ENCODE data around the gene ADAMTS14.

The ADAMTS14 gene

GRCh38 chr10:70733051-70733450 lies 60.7 kb downstream of the ADAMTS14 start:
- DNase-seq (ENCODE audit: low spot score) = no peak

DNA sequence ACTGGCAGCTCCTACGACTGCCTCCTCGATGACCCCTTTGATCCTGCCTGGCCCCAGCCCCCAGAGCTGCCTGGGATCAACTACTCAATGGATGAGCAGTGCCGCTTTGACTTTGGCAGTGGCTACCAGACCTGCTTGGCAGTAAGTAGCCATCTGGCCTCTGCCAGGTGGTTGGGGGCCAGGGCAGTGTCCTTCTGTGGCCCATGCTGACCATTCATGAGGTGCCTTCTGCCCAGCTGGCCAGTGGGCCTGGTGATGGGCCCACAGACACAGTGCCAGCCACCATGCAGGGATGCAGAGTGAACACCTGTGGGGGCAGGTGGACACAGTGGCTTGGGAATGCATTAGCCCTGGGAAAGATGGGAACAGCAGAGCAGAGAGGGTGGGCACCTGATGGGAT lies 62.9 kb downstream of the ADAMTS14 start:
- no peak for DNase-seq (ENCODE audit: low spot score)

GRCh38 chr10:70736525-70736924 lies 64.2 kb downstream of the ADAMTS14 start:
- DNase-seq (ENCODE audit: low spot score) = no peak

- DNase-seq (ENCODE audit: low spot score) = no peak
Observed at GRCh38 chr10:70737250-70737649, 64.9 kb downstream of the ADAMTS14 start.

DNA sequence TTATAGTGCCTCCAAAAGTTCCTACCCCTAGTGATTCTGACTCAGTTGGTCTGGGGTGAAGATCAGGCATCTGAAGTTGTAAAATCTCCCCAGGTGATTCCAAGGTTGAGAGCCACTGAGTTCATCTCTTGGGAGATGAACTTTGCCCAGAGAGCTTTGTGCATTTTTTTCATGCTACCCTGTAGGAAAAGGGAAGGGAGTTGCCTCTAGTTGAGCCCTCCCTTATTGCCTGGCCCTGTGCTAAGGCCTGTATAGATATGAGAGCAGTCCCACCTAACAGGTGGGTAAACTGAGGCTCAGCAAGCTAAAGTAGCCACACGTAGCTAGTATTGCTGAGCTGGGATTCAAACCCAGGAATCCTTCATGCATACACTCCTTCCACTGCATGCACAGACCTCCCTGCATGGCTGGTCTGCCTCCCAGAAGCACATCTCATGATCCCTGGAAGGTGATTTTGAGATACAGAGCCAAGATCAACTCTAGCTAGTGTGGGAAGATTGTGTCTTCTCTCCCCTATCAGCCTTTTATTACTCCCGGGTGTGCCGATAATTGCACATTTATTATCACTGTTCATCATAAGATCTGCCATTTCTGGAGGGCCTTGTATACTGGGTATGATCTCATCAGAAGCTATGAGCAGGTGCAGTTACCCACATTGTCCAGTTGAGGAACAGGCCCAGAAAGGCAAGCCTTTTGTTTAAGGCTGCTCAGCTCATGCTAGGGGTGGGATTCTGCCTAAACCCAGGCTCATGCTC lies 65.9 kb downstream of the ADAMTS14 start:
- DNase-seq (ENCODE audit: low spot score) = no peak

DNA sequence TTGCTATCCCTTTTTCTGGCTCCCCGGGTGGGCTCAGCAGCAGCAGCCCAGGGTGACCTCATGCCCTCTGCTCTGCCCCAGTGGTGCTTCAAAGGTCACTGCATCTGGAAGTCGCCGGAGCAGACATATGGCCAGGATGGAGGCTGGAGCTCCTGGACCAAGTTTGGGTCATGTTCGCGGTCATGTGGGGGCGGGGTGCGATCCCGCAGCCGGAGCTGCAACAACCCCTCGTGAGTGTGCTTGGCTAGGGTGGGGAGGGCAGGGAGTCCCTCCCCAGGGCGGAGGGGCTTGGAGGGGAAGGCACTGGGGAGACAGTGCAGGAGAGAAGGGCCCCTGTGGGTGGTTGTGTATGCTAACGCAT lies 66.4 kb downstream of the ADAMTS14 start:
- no peak for DNase-seq (ENCODE audit: low spot score)

GRCh38 chr10:70740406-70741288 lies 68.3 kb downstream of the ADAMTS14 start:
- no peak for DNase-seq (ENCODE audit: low spot score)

DNA sequence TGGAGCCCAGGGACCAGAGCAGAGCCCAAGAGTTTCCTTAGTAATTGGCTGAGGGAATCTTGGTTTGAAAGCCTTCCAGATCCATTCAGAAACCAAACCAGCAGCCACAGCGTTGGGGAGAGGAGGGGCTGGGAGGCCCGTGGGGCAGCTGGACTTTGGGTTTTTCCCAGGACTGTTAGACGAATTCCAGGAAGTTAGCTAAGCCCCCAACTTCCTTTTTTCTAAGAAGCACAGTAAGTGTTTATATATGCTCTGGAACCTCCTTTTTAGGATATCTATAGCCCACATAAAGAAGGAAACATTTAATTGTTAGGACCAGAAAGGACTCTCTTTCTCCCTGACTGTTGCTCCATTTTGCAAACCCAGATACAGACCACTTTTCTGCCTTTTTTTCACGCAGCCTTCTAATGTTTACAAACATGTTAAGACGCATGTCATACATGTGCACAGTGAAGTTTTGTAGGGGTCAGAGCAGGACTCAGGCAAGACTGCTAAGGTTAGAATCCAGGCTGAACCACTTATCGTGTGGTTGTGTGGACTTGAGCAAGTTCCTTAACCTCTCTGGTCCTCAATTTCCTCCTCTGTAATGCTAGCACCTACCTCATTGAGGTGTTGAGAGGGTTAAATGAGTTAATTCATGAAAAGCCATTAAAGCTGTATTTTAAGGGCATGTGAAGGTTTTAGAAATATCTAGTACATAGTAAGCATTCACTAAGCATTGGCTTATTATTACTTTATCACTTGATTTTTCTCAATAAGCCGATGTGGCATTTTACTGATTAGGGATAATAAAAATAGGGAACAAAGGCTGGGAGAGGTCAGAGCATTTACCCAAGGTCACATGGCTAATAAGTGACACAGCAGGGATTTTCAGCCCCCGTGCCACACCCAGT lies 70.5 kb downstream of the ADAMTS14 start:
- DNase-seq (ENCODE audit: low spot score) = peak; percentile 29

DNA sequence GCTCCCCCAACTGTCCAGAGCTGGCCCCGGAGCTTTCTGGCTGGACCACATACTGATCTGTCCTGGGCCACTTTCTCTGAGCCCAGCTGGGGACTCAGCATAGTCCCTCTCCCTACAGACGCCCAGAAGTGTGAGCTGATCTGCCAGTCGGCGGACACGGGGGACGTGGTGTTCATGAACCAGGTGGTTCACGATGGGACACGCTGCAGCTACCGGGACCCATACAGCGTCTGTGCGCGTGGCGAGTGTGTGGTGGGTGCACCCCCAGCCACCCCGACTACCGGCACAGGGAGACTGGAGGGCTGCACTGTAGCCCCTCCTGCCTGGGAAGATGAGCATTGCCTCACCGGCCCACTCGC lies 71.1 kb downstream of the ADAMTS14 start:
- no peak for DNase-seq (ENCODE audit: low spot score)

GRCh38 chr10:70743879-70744278 lies 71.6 kb downstream of the ADAMTS14 start:
- no peak for DNase-seq (ENCODE audit: low spot score)

- DNase-seq (ENCODE audit: low spot score) = no peak
Observed at GRCh38 chr10:70744617-70745143, 72.4 kb downstream of the ADAMTS14 start.

DNA sequence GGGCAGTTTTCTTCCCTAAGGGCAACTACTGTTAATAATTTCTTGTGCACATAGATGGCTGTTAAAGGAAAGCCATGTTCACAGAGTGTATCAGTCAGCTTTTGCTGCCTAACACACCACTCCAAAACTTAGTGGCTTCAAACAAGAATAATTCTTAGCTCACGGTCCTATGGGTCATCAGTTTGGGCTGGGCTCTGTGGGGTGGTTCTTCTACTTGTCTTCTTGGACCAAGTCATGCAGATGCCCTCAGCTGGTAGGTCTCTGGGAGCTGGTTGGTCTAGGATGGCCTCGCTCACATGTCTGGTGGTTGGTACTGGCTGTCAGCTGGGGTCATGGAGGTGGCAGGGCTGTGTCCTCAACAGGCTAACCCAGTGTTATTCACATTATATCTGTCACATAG lies 73.2 kb downstream of the ADAMTS14 start:
- no peak for DNase-seq (ENCODE audit: low spot score)

- no peak for DNase-seq (ENCODE audit: low spot score)
Observed at GRCh38 chr10:70747192-70747965, 75.1 kb downstream of the ADAMTS14 start.

DNA sequence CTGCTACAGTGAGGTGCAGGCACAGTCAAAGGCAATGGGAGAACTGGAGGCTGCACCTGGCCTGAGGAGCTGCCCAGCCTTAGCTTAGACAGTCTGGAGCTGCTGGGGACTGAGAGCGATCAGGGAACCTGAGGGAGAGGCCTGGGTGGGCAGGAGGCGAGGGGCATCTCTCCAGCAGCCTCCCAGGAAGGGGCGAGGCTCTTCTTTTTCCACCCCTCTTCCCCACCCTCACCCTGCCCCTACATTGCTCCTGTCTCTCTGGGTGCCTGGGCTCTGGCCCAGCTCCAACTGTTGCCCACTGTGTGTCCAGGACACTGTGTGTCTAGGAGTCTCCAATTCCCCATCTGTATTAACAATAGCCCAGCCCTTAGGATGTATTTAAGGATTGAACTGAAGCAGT lies 76.0 kb downstream of the ADAMTS14 start:
- DNase-seq (ENCODE audit: low spot score) = no peak

- DNase-seq (ENCODE audit: low spot score) = no peak
Observed at GRCh38 chr10:70748801-70749573, 76.7 kb downstream of the ADAMTS14 start.

DNA sequence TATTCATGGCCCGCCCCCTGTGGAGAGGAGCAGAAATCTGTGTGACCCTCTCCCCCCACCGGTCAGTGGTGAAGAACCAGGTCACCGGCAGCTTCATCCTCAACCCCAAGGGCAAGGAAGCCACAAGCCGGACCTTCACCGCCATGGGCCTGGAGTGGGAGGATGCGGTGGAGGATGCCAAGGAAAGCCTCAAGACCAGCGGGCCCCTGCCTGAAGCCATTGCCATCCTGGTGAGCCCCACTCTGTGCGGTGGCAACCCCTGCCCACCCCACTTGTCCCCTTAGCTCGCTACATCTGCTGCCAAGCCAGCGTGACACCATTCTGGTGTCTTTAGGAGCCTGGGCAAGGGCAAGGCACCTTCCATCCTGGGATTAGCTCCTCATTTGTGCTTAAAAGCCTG lies 77.5 kb downstream of the ADAMTS14 start:
- no peak for DNase-seq (ENCODE audit: low spot score)

- DNase-seq (ENCODE audit: low spot score) = no peak
Observed at GRCh38 chr10:70750156-70750703, 77.9 kb downstream of the ADAMTS14 start.

GRCh38 chr10:70751356-70751755 lies 79.0 kb downstream of the ADAMTS14 start:
- no peak for DNase-seq (ENCODE audit: low spot score)

GRCh38 chr10:70751991-70752390 lies 79.7 kb downstream of the ADAMTS14 start:
- DNase-seq (ENCODE audit: low spot score) = no peak

DNA sequence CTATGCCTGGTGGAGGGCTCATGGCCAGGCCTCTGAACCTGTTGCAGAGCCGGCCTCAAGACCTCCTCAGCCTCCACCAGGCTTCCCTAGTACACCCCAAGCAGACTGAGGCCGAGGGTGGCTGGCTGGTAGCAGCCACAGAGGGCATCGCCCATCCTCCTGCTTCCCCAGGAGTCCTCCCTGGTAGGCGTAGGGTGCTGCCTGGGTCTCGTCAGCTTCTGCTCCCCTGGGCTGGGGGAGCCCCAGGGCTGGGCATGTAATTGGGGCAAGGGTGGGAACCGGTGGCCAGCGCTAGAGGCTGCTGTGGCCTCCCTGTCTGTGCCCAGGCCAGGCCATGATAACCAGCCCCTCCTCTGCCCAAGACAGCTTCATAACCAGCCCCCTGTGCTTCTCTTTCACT lies 80.3 kb downstream of the ADAMTS14 start:
- no peak for DNase-seq (ENCODE audit: low spot score)
